KOPT-K1 (cell line): ENCODE measurements around the gene SERPING1.

Experiments used
- H3K27ac ChIP-seq: fragments of 200-600 bp; sonication (generic); 2 replicates; pipeline ENCODE4 v1.5.1; 2016; ENCODE audit warnings: antibody characterized with exemption, mild to moderate bottlenecking, low read depth, low read length; ENCODE audit not compliant: poor library complexity, severe bottlenecking
- H3K36me3 ChIP-seq: fragments of 200-600 bp; sonication (generic); 2 replicates; pipeline ENCODE4 v1.5.1; 2017; ENCODE audit warnings: antibody characterized with exemption, mild to moderate bottlenecking, low read length, moderate library complexity; ENCODE audit not compliant: insufficient read depth
- H3K9me3 ChIP-seq: fragments of 200-600 bp; sonication (generic); 2 replicates; pipeline ENCODE4 v1.5.1; 2017; ENCODE audit warnings: antibody characterized with exemption, low read length, mild to moderate bottlenecking; ENCODE audit not compliant: insufficient read depth, poor library complexity, severe bottlenecking

SERPING1 gene

GRCh38 chr11:57639321-57640067, 42.0 kb downstream of the SERPING1 start:
- Histone ChIP-seq H3K36me3 (no peaks in the 10 kb centered on the region), H3K9me3 (no peaks in the 10 kb centered on the region), H3K27ac (peak overlapping the region; percentile 100)

GRCh38 chr11:57640068-57640800, 42.7 kb downstream of the SERPING1 start:
- H3K9me3 ChIP-seq: no peaks in the 10 kb centered on the region
- peak overlapping the region; percentile 100 for H3K27ac ChIP-seq
- no peaks in the 10 kb centered on the region for H3K36me3 ChIP-seq

- Histone ChIP-seq H3K27ac (peak overlapping the region; percentile 100), H3K36me3 (no peaks in the 10 kb centered on the region; the same call in 1 of the 2 replicates), H3K9me3 (no peaks in the 10 kb centered on the region)
Measured at GRCh38 chr11:57641011-57641807, 43.7 kb downstream of the SERPING1 start.

- H3K36me3 ChIP-seq: no peaks in the 10 kb centered on the region; the same call in 1 of the 2 replicates
- H3K9me3 ChIP-seq: no peaks in the 10 kb centered on the region
- H3K27ac ChIP-seq: no peak overlapping the region
Measured at GRCh38 chr11:57643802-57644201, 46.3 kb downstream of the SERPING1 start.

- H3K36me3 ChIP-seq: no peaks in the 10 kb centered on the region; the same call in 1 of the 2 replicates
- H3K27ac ChIP-seq: no peak overlapping the region
- no peaks in the 10 kb centered on the region for H3K9me3 ChIP-seq
Measured at GRCh38 chr11:57644748-57645688, 47.5 kb downstream of the SERPING1 start.

- no peaks in the 10 kb centered on the region; the same call in 1 of the 2 replicates for H3K36me3 ChIP-seq
- no peaks in the 10 kb centered on the region for H3K9me3 ChIP-seq
- no peak overlapping the region for H3K27ac ChIP-seq
Measured at GRCh38 chr11:57645689-57646085, 48.2 kb downstream of the SERPING1 start.

- H3K36me3 ChIP-seq: no peaks in the 10 kb centered on the region; the same call in 1 of the 2 replicates
- H3K27ac ChIP-seq: no peak overlapping the region
- no peaks in the 10 kb centered on the region for H3K9me3 ChIP-seq
Measured at GRCh38 chr11:57646194-57646798, 48.8 kb downstream of the SERPING1 start.

- Histone ChIP-seq H3K27ac (no peak overlapping the region), H3K9me3 (no peaks in the 10 kb centered on the region), H3K36me3 (no peaks in the 10 kb centered on the region; the same call in 1 of the 2 replicates)
Measured at GRCh38 chr11:57646799-57647303, 49.4 kb downstream of the SERPING1 start.

GRCh38 chr11:57647372-57647771, 49.9 kb downstream of the SERPING1 start:
- Histone ChIP-seq H3K27ac (peak overlapping the region; percentile 42), H3K9me3 (no peaks in the 10 kb centered on the region), H3K36me3 (no peaks in the 10 kb centered on the region; the same call in 1 of the 2 replicates)

- Histone ChIP-seq H3K27ac (peak overlapping the region; percentile 42), H3K36me3 (no peaks in the 10 kb centered on the region; the same call in 1 of the 2 replicates), H3K9me3 (no peaks in the 10 kb centered on the region)
Measured at GRCh38 chr11:57647960-57648800, 50.7 kb downstream of the SERPING1 start.

GRCh38 chr11:57648801-57649735, 51.6 kb downstream of the SERPING1 start:
- H3K27ac ChIP-seq: peak overlapping the region; percentile 42

More at GRCh38 chr11:57648801-57649735, 51.6 kb downstream of the SERPING1 start:
- H3K36me3 ChIP-seq: no peaks in the 10 kb centered on the region; the same call in 1 of the 2 replicates
- no peaks in the 10 kb centered on the region for H3K9me3 ChIP-seq
